Bronchial epithelial cell (primary cell): ENCODE measurements around the gene TEAD3. TPM values are rescaled to one million over a fixed set of nuclear protein-coding genes. Genes with fewer than 3 reads are reported as not detected.
"Not testable (repeated sequence)": the region's sequence is repeated elsewhere in the genome, so short reads cannot be mapped to it uniquely, and the experiment has no call there.

Experiments
- DNase-seq: peaks from one replicate; pipeline ENCODE4 v3.0.0-alpha.2; 2010; ENCODE audit warnings: low read depth
- FAIRE-seq: peaks from 2 replicates; lab custom pipeline; 2011; peaks lifted over from hg19 to GRCh38; lab: Jason Lieb, UNC
- H3K27me3 ChIP-seq: 2 replicates; pipeline ENCODE4 v1.5.1; 2011; ENCODE audit warnings: low read length; ENCODE audit not compliant: control insufficient read depth, insufficient read depth
- H3K36me3 ChIP-seq: 2 replicates; pipeline ENCODE4 v1.5.1; 2011; ENCODE audit warnings: low read length; ENCODE audit not compliant: control insufficient read depth, insufficient read depth
- H3K4me3 ChIP-seq: 2 replicates; pipeline ENCODE4 v1.5.1; 2011; ENCODE audit warnings: mild to moderate bottlenecking, low read depth, low read length, control low read depth
- CTCF ChIP-seq: IDR thresholded peaks from 2 replicates; pipeline ENCODE4 v1.5.1; 2011; ENCODE audit warnings: mild to moderate bottlenecking, moderate library complexity, low read length, control low read depth, inconsistent platforms; ENCODE audit not compliant: insufficient read depth, severe bottlenecking
- total RNA-seq: library from RNA; depleted of rRNA; stranded (reverse); fragments of >200 nt; gene quantifications from 2 replicates; pipeline ENCODE4 v1.2.1, GENCODE V29; 2014

The TEAD3 gene
- total RNA-seq, 1 donor from 2014 or later = 5.3 TPM

- Histone ChIP-seq H3K4me3 (no peak overlapping the region), H3K36me3 (no peaks in the 10 kb centered on the region), H3K27me3 (no peaks in the 10 kb centered on the region)
- FAIRE-seq = no peak
- DNase-seq = no peak
- no peak for TF ChIP-seq CTCF
Measured at GRCh38 chr6:35522151-35522550, 25.3 kb upstream of the TEAD3 start.

GRCh38 chr6:35521235-35521634, 24.4 kb upstream of the TEAD3 start:
- no peak for TF ChIP-seq CTCF
- no peaks in the 10 kb centered on the region for H3K27me3 ChIP-seq

GRCh38 chr6:35519313-35520015, 22.6 kb upstream of the TEAD3 start:
- FAIRE-seq (no peak), DNase-seq (peak; percentile 43)
- H3K36me3 ChIP-seq = no peaks in the 10 kb centered on the region
- no peak for TF ChIP-seq CTCF
- H3K4me3 ChIP-seq = no peak overlapping the region
- H3K27me3 ChIP-seq = no peaks in the 10 kb centered on the region

More at GRCh38 chr6:35521235-35521634, 24.4 kb upstream of the TEAD3 start:
- no peak for FAIRE-seq
- no peak for DNase-seq
- no peaks in the 10 kb centered on the region for H3K36me3 ChIP-seq
- H3K4me3 ChIP-seq = no peak overlapping the region

GRCh38 chr6:35518566-35519312, 21.9 kb upstream of the TEAD3 start:
- Histone ChIP-seq H3K27me3 (no peaks in the 10 kb centered on the region), H3K4me3 (no peak overlapping the region), H3K36me3 (no peaks in the 10 kb centered on the region)
- no peak for TF ChIP-seq CTCF
- FAIRE-seq = no peak
- no peak for DNase-seq

DNA sequence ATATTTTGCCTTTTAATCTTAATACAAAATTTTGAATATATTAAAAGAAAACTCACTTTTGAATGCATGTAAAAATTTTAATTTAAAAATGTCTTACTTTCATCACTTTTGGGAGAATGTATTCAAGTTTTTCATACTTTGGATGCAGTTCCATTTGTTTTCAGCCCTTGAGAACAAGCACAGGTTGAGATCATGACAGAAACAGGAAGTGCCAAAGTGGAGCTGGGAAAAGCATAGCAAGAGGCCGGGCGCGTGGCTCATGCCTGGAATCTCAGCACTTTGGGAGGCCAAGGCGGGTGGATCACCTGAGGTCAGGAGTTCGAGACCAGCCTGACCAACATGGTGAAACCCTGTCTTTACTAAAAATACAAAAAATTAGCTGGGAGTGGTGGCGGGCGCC, 21.1 kb upstream of the TEAD3 start:
- not testable (repeated sequence) for H3K36me3 ChIP-seq, DNase-seq, H3K27me3 ChIP-seq, FAIRE-seq, H3K4me3 ChIP-seq

- no peak for TF ChIP-seq CTCF
- FAIRE-seq (no peak), DNase-seq (no peak)
- Histone ChIP-seq H3K27me3 (peaks cover 3% of the 10 kb centered on the region), H3K4me3 (no peak overlapping the region), H3K36me3 (no peaks in the 10 kb centered on the region)
Measured at GRCh38 chr6:35516712-35517111, 19.8 kb upstream of the TEAD3 start.

GRCh38 chr6:35515939-35516338, 19.1 kb upstream of the TEAD3 start:
- H3K4me3 ChIP-seq, H3K27me3 ChIP-seq, H3K36me3 ChIP-seq, FAIRE-seq, DNase-seq: not testable (repeated sequence)
